SK-N-SH treated with all-trans-retinoic acid at 6 μM for 48 hours (cell line): ENCODE data around the gene BBS1.

Source experiments
- ATAC-seq: fragments of 200-7000 bp; cut with Tn5 transposase; 3 replicates; pipeline ENCODE4 v1.9.1; 2020; ENCODE audit warnings: mild to moderate bottlenecking, moderate library complexity
- ARNTL ChIP-seq: fragments of 450-650 bp; formaldehyde crosslinking; IDR thresholded peaks from 2 replicates; pipeline ENCODE4 v1.5.0; 2020; ENCODE audit warnings: low read depth, mild to moderate bottlenecking, moderate library complexity, borderline replicate concordance
- BACH2 ChIP-seq: fragments of 250-450 bp; sonication (Bioruptor Pico); IDR thresholded peaks from 2 replicates; pipeline ENCODE4 v1.9.0; 2021; ENCODE audit warnings: mild to moderate bottlenecking, borderline replicate concordance
- ESRRG ChIP-seq: fragments of 250-450 bp; sonication (Bioruptor Pico); IDR thresholded peaks from 2 replicates; pipeline ENCODE4 v1.6.1; 2021; ENCODE audit warnings: mild to moderate bottlenecking
- ISL1 ChIP-seq: fragments of 250-450 bp; sonication (Bioruptor Pico); IDR thresholded peaks from 2 replicates; pipeline ENCODE4 v2.1.2; 2022; ENCODE audit warnings: mild to moderate bottlenecking, moderate library complexity
- OSR1 ChIP-seq: fragments of 250-450 bp; sonication (Bioruptor Pico); IDR thresholded peaks from 2 replicates; pipeline ENCODE4 v1.8.0; 2022; ENCODE audit warnings: moderate library complexity, mild to moderate bottlenecking, inconsistent platforms
- PPARA ChIP-seq: fragments of 250-450 bp; sonication (Bioruptor Pico); IDR thresholded peaks from 2 replicates; pipeline ENCODE4 v1.5.0; 2020; ENCODE audit warnings: mild to moderate bottlenecking, borderline replicate concordance
- RARB ChIP-seq: fragments of 250-450 bp; sonication (Bioruptor Pico); IDR thresholded peaks from 2 replicates; pipeline ENCODE4 v1.8.0; 2021; ENCODE audit warnings: mild to moderate bottlenecking, moderate library complexity
- SNAI2 ChIP-seq: fragments of 250-450 bp; sonication (Bioruptor Pico); IDR thresholded peaks from 2 replicates; pipeline ENCODE4 v1.5.0; 2020; ENCODE audit warnings: mild to moderate bottlenecking, moderate library complexity
- TCF4 ChIP-seq: fragments of 250-450 bp; sonication (Bioruptor Pico); IDR thresholded peaks from 2 replicates; pipeline ENCODE4 v1.8.0; 2021; ENCODE audit warnings: mild to moderate bottlenecking, moderate library complexity, borderline replicate concordance
- TOX ChIP-seq: fragments of 250-450 bp; sonication (Bioruptor Pico); IDR thresholded peaks from 2 replicates; pipeline ENCODE4 v1.8.0; 2021; ENCODE audit warnings: mild to moderate bottlenecking, moderate library complexity, borderline replicate concordance
- ZC3H10 ChIP-seq: fragments of 250-450 bp; sonication (Bioruptor Pico); IDR thresholded peaks from 2 replicates; pipeline ENCODE4 v1.5.1; 2021; ENCODE audit warnings: mild to moderate bottlenecking, moderate library complexity
- ZFP3 ChIP-seq: fragments of 250-450 bp; sonication (Bioruptor Pico); IDR thresholded peaks from 2 replicates; pipeline ENCODE4 v1.5.0; 2020; ENCODE audit warnings: mild to moderate bottlenecking, moderate library complexity
- ZFP30 ChIP-seq: fragments of 450-650 bp; formaldehyde crosslinking; IDR thresholded peaks from 2 replicates; pipeline ENCODE4 v1.5.0; 2022; ENCODE audit warnings: mild to moderate bottlenecking, moderate library complexity
- ZNF565 ChIP-seq: fragments of 450-650 bp; formaldehyde crosslinking; conservative IDR thresholded peaks from 2 replicates; pipeline ENCODE4 v1.5.0; 2020; ENCODE audit warnings: low read depth, mild to moderate bottlenecking, moderate library complexity
- ZNF8 ChIP-seq: fragments of 450-650 bp; formaldehyde crosslinking; IDR thresholded peaks from 2 replicates; pipeline ENCODE4 v1.5.0; 2020; ENCODE audit warnings: mild to moderate bottlenecking, moderate library complexity
- TF ChIP-seq, protein P1 (sequence below): fragments of 250-450 bp; sonication (Bioruptor Pico); IDR thresholded peaks from 2 replicates; pipeline ENCODE4 v1.8.0; 2021; ENCODE audit warnings: low read depth, mild to moderate bottlenecking, moderate library complexity, borderline replicate concordance
- TF ChIP-seq, protein P2 (sequence below): fragments of 250-450 bp; sonication (Bioruptor Pico); IDR thresholded peaks from 2 replicates; pipeline ENCODE4 v1.5.1; 2020; ENCODE audit warnings: low read depth, mild to moderate bottlenecking, moderate library complexity
- TF ChIP-seq, protein P3 (sequence below): fragments of 250-450 bp; sonication (Bioruptor Pico); IDR thresholded peaks from 2 replicates; pipeline ENCODE4 v1.8.0; 2020; ENCODE audit warnings: mild to moderate bottlenecking, moderate library complexity, borderline replicate concordance
- TF ChIP-seq, protein P4 (sequence below): fragments of 250-450 bp; sonication (Bioruptor Pico); IDR thresholded peaks from 2 replicates; pipeline ENCODE4 v1.5.0; 2020; ENCODE audit warnings: mild to moderate bottlenecking, moderate library complexity
- TF ChIP-seq, protein P5 (sequence below): fragments of 250-450 bp; sonication (Bioruptor Pico); IDR thresholded peaks from 2 replicates; pipeline ENCODE4 v1.5.1; 2021; ENCODE audit warnings: mild to moderate bottlenecking, moderate library complexity

The BBS1 gene

DNA sequence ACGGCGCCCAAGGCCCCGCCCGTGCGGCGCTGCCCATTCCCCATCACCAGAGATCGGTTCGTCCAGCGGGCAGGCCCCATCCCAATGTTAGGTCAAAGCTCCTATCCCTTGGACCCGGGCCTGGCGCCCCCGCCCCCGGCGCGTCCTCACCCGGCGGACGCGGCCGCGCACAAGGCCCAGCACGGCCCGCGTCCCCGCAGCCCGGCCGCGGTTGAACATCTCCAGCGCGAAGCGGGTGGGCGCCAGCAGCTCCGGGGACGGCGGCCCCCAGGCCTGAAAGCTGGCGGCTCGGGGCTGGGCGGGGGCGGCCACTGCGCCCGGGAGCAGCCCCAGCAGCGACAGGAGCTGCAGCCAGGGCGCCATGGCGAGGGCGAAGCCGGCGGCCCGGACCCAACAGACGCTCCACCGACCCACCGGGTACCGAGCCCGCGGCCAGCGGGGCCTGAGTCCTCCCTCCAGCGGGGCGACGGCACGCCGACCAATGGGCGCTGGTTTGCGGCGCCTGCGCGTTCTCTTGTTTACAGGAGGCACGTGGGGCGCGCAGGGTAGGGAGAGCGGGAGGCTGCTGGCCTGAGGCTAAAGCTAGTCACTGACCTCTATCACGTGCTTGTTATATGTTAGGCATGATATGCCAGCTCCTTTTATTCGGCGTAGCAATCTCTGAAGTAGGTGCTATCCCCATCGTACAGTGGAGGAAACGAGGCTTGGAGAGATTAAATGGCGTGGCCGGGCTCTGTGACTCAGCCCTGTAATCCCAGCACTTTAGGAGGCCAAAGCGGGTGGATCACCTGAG is 57.9 kb downstream of the BBS1 start, which contains the start of gene CTSF:
CTSF (minus strand) TSS at position 483 of the 793 bp plus-strand sequence; CDS start at position 363, 120 bp downstream.
- TF ChIP-seq TOX (CRISPR knock-in tag): no peak
- TF ChIP-seq ZNF8 (CRISPR knock-in tag): no peak
- no peak for TF ChIP-seq ZFP30
- TF ChIP-seq ZNF565: no peak
- no peak for TF ChIP-seq PPARA (CRISPR knock-in tag)
- TF ChIP-seq OSR1 (CRISPR knock-in tag): no peak
- TF ChIP-seq ARNTL (CRISPR knock-in tag): no peak
- TF ChIP-seq, protein P1, sequence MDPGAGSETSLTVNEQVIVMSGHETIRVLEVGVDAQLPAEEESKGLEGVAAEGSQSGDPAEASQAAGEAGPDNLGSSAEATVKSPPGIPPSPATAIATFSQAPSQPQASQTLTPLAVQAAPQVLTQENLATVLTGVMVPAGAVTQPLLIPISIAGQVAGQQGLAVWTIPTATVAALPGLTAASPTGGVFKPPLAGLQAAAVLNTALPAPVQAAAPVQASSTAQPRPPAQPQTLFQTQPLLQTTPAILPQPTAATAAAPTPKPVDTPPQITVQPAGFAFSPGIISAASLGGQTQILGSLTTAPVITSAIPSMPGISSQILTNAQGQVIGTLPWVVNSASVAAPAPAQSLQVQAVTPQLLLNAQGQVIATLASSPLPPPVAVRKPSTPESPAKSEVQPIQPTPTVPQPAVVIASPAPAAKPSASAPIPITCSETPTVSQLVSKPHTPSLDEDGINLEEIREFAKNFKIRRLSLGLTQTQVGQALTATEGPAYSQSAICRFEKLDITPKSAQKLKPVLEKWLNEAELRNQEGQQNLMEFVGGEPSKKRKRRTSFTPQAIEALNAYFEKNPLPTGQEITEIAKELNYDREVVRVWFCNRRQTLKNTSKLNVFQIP: no peak
- TF ChIP-seq, protein P2, sequence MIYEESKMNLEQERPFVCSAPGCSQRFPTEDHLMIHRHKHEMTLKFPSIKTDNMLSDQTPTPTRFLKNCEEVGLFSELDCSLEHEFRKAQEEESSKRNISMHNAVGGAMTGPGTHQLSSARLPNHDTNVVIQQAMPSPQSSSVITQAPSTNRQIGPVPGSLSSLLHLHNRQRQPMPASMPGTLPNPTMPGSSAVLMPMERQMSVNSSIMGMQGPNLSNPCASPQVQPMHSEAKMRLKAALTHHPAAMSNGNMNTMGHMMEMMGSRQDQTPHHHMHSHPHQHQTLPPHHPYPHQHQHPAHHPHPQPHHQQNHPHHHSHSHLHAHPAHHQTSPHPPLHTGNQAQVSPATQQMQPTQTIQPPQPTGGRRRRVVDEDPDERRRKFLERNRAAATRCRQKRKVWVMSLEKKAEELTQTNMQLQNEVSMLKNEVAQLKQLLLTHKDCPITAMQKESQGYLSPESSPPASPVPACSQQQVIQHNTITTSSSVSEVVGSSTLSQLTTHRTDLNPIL: no peak
- TF ChIP-seq, protein P3, sequence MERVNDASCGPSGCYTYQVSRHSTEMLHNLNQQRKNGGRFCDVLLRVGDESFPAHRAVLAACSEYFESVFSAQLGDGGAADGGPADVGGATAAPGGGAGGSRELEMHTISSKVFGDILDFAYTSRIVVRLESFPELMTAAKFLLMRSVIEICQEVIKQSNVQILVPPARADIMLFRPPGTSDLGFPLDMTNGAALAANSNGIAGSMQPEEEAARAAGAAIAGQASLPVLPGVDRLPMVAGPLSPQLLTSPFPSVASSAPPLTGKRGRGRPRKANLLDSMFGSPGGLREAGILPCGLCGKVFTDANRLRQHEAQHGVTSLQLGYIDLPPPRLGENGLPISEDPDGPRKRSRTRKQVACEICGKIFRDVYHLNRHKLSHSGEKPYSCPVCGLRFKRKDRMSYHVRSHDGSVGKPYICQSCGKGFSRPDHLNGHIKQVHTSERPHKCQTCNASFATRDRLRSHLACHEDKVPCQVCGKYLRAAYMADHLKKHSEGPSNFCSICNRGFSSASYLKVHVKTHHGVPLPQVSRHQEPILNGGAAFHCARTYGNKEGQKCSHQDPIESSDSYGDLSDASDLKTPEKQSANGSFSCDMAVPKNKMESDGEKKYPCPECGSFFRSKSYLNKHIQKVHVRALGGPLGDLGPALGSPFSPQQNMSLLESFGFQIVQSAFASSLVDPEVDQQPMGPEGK (CRISPR knock-in tag): no peak
- no peak for TF ChIP-seq BACH2 (CRISPR knock-in tag)
- TF ChIP-seq ZC3H10 (CRISPR knock-in tag): no peak
- TF ChIP-seq, protein P4, sequence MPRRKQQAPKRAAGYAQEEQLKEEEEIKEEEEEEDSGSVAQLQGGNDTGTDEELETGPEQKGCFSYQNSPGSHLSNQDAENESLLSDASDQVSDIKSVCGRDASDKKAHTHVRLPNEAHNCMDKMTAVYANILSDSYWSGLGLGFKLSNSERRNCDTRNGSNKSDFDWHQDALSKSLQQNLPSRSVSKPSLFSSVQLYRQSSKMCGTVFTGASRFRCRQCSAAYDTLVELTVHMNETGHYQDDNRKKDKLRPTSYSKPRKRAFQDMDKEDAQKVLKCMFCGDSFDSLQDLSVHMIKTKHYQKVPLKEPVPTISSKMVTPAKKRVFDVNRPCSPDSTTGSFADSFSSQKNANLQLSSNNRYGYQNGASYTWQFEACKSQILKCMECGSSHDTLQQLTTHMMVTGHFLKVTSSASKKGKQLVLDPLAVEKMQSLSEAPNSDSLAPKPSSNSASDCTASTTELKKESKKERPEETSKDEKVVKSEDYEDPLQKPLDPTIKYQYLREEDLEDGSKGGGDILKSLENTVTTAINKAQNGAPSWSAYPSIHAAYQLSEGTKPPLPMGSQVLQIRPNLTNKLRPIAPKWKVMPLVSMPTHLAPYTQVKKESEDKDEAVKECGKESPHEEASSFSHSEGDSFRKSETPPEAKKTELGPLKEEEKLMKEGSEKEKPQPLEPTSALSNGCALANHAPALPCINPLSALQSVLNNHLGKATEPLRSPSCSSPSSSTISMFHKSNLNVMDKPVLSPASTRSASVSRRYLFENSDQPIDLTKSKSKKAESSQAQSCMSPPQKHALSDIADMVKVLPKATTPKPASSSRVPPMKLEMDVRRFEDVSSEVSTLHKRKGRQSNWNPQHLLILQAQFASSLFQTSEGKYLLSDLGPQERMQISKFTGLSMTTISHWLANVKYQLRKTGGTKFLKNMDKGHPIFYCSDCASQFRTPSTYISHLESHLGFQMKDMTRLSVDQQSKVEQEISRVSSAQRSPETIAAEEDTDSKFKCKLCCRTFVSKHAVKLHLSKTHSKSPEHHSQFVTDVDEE (CRISPR knock-in tag): no peak
- no peak for TF ChIP-seq ESRRG (CRISPR knock-in tag)
- peak; percentile 97 for ATAC-seq

DNA sequence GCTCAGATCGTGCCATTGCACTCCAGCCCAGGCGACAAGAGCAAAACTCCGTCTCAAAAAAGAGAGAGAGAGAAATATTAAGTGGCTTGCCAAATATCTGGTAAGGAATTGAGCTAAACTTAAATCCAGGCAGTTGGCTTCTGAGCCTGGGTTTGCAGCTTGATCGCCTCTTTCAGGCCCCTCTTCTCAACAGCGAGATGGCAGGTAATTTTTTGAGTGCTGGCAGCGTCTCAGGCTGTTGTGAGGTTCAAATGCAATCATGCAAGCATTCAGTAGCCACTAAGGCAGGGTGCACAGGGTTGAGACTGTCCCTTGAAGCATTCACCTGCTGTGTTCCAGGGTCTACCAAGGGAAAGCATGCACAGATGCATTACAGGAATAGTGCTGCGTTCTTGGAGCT is 58.6 kb downstream of the BBS1 start:
- ATAC-seq: no peak
- TF ChIP-seq ZC3H10 (CRISPR knock-in tag): no peak
- TF ChIP-seq TCF4 (CRISPR knock-in tag): no peak
- TF ChIP-seq TOX (CRISPR knock-in tag): no peak
- TF ChIP-seq, protein P5, sequence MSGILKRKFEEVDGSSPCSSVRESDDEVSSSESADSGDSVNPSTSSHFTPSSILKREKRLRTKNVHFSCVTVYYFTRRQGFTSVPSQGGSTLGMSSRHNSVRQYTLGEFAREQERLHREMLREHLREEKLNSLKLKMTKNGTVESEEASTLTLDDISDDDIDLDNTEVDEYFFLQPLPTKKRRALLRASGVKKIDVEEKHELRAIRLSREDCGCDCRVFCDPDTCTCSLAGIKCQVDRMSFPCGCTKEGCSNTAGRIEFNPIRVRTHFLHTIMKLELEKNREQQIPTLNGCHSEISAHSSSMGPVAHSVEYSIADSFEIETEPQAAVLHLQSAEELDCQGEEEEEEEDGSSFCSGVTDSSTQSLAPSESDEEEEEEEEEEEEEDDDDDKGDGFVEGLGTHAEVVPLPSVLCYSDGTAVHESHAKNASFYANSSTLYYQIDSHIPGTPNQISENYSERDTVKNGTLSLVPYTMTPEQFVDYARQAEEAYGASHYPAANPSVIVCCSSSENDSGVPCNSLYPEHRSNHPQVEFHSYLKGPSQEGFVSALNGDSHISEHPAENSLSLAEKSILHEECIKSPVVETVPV (CRISPR knock-in tag): no peak
- TF ChIP-seq ZFP30: no peak
- TF ChIP-seq SNAI2 (CRISPR knock-in tag): no peak
- no peak for TF ChIP-seq RARB (CRISPR knock-in tag)
- TF ChIP-seq OSR1 (CRISPR knock-in tag): no peak
- TF ChIP-seq, protein P4 (CRISPR knock-in tag): no peak
- TF ChIP-seq, protein P3 (CRISPR knock-in tag): no peak
- no peak for TF ChIP-seq ZFP3 (CRISPR knock-in tag)
- TF ChIP-seq, protein P1: no peak
- no peak for TF ChIP-seq ARNTL (CRISPR knock-in tag)
- TF ChIP-seq ZNF8 (CRISPR knock-in tag): no peak
- TF ChIP-seq PPARA (CRISPR knock-in tag): no peak
- no peak for TF ChIP-seq ISL1 (CRISPR knock-in tag)
- no peak for TF ChIP-seq BACH2 (CRISPR knock-in tag)
